NCI-H446 (cell line): ENCODE results near the gene TCHH.
"Not testable (repeated sequence)": the region's sequence is repeated elsewhere in the genome, so short reads cannot be mapped to it uniquely, and the experiment has no call there.

ENCODE experiments used
- DNase-seq, 2 experiments: peaks; one replicate each; lab custom pipeline; 2025; lab: John Stamatoyannopoulos, UW

TCHH gene

GRCh38 chr1:152110860-152111514 is 4.3 kb downstream of the TCHH start:
- no peak for DNase-seq

GRCh38 chr1:152110365-152110859 is 4.8 kb downstream of the TCHH start:
- DNase-seq, result no peak

GRCh38 chr1:152109998-152110294 is 5.3 kb downstream of the TCHH start:
- no peak for DNase-seq

GRCh38 chr1:152109231-152109997 is 5.8 kb downstream of the TCHH start:
- DNase-seq, result no peak

GRCh38 chr1:152108882-152109222 is 6.4 kb downstream of the TCHH start:
- no peak for DNase-seq

GRCh38 chr1:152107984-152108881 is 7.0 kb downstream of the TCHH start:
- no peak for DNase-seq

- no peak for DNase-seq
Observed at GRCh38 chr1:152107031-152107983, 7.9 kb downstream of the TCHH start.

GRCh38 chr1:152104854-152105253 is 10.4 kb downstream of the TCHH start:
- DNase-seq, result no peak

- no peak for DNase-seq
Observed at GRCh38 chr1:152096931-152097330, 18.3 kb downstream of the TCHH start.

GRCh38 chr1:152089014-152089674 is 26.1 kb downstream of the TCHH start, which contains the start of gene TCHHL1:
TCHHL1 (minus strand) TSS chr1:152089064; CDS start chr1:152088143, 921 bp downstream.
- no peak for DNase-seq

- DNase-seq, result no peak
Observed at GRCh38 chr1:152086760-152087159, 28.5 kb downstream of the TCHH start.

- DNase-seq, result no peak
Observed at GRCh38 chr1:152084853-152085252, 30.4 kb downstream of the TCHH start.

GRCh38 chr1:152081026-152081425 is 34.2 kb downstream of the TCHH start:
- not testable (repeated sequence) for DNase-seq

- not testable (repeated sequence) for DNase-seq
Observed at GRCh38 chr1:152080494-152080893, 34.8 kb downstream of the TCHH start.

GRCh38 chr1:152078831-152079441 is 36.3 kb downstream of the TCHH start:
- no peak for DNase-seq

GRCh38 chr1:152072311-152072710 is 42.9 kb downstream of the TCHH start:
- no peak for DNase-seq

- no peak for DNase-seq
Observed at GRCh38 chr1:152071123-152071522, 44.1 kb downstream of the TCHH start.

- DNase-seq, result no peak
Observed at GRCh38 chr1:152067929-152068328, 47.3 kb downstream of the TCHH start.

GRCh38 chr1:152067150-152067549 is 48.1 kb downstream of the TCHH start:
- no peak for DNase-seq

- no peak for DNase-seq
Observed at GRCh38 chr1:152061952-152062351, 53.3 kb downstream of the TCHH start.
